Prostate gland (tissue), 2 donors: ENCODE measurements around the gene ACRBP.

ENCODE experiments used
- CTCF ChIP-seq, 4 experiments: fragments of 200-600 bp in 2 of 4; fragments of 450-650 bp in 2 of 4; sonication (generic) in 2 of 4; IDR thresholded peaks; 1 replicate in 3 of 4; 2 replicates in 1 of 4; pipeline ENCODE4 v1.5.1; 2016 to 2019; ENCODE audit warnings: antibody characterized with exemption in 4 of 4, mild to moderate bottlenecking in 2 of 4, moderate library complexity in 2 of 4
- POLR2A ChIP-seq: fragments of 450-650 bp; IDR thresholded peaks from one replicate; pipeline ENCODE4 v1.6.1; 2016; ENCODE audit warnings: antibody characterized with exemption, mild to moderate bottlenecking
- POLR2AphosphoS5 ChIP-seq: sonication (generic); formaldehyde crosslinking; IDR thresholded peaks from one replicate; pipeline ENCODE4 v1.6.1; 2017; ENCODE audit warnings: antibody characterized with exemption

GRCh38 chr12:6688543-6688998 is 41.3 kb upstream of the ACRBP start:
- no peak for TF ChIP-seq POLR2AphosphoS5
- TF ChIP-seq CTCF (IDR thresholded peaks at IDR 0.05): no peak
- TF ChIP-seq POLR2A: no peak
